GM19023 (cell line): Measurements from ENCODE around the gene METTL17.

Source experiments
- ATAC-seq: cut with Tn5 transposase; IDR thresholded peaks from one replicate; pipeline ENCODE4 v1.9.1; 2021; ENCODE audit warnings: mild to moderate bottlenecking, moderate library complexity; ENCODE audit not compliant: unreplicated experiment

Gene METTL17

GRCh38 chr14:21041676-21042433 lies 52.1 kb downstream of the METTL17 start, which contains the start of gene RNASE7:
RNASE7 (plus strand) TSS chr14:21042362; CDS start chr14:21042993, 631 bp downstream.
- no peak for ATAC-seq

- no peak for ATAC-seq
Measured at GRCh38 chr14:21042918-21043317, 53.1 kb downstream of the METTL17 start.

- no peak for ATAC-seq
Measured at GRCh38 chr14:21043387-21043973, 53.7 kb downstream of the METTL17 start.

- ATAC-seq = no peak
Measured at GRCh38 chr14:21043974-21044618, 54.3 kb downstream of the METTL17 start.
